GM10248 (cell line): Measurements from ENCODE around the gene CLDN25.

Source experiments
- CTCF ChIA-PET: fragments of 300-600 bp; sonication (Branson Sonifier 250); formaldehyde crosslinking; extraction: SDS; loops from one replicate; lab custom pipeline; 2021; ENCODE audit warnings: antibody characterized with exemption; lab: Yijun Ruan, JAX
- POLR2A ChIA-PET: fragments of 350-650 bp; sonication (Branson Sonifier 250); formaldehyde crosslinking; extraction: SDS; loops from one replicate; lab custom pipeline; 2020; ENCODE audit warnings: antibody characterized with exemption; lab: Yijun Ruan, JAX
- DNase-seq: peaks from one replicate; pipeline ENCODE4 v3.0.0; 2012; ENCODE audit errors: extremely low spot score
- TF ChIP-seq, protein P1 (sequence below): IDR thresholded peaks from 2 replicates; pipeline ENCODE4 v1.5.1; 2012; ENCODE audit warnings: mild to moderate bottlenecking, low read depth; ENCODE audit errors: extremely low read depth, missing control alignments, control extremely low read depth

CLDN25 gene

DNA sequence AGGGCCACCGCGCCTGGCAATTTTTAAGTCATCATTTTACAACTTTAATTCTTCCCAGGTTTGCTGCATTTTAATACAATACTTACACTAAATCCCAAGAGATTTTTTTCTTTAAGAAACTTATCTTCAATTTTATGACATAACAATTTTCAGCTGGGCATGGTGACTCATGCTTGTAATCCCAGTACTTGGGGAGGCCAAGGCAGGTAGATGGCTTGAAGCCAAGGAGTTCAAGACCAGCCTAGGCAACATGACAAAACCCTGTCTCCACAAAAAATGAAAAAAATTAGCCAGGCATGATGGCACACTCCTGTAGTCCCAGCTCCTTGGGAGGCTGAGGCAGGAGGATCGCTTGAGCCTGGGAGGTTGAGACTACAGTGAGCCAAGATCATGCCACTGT is 38.8 kb downstream of the CLDN25 start:
- CTCF ChIA-PET: interaction anchor here (4.3 kb wide), 1 partner anchor 13 kb away, joined by 32 read pairs; no protein-coding TSS in a partner anchor
- no peak for DNase-seq
- TF ChIP-seq, protein P1, sequence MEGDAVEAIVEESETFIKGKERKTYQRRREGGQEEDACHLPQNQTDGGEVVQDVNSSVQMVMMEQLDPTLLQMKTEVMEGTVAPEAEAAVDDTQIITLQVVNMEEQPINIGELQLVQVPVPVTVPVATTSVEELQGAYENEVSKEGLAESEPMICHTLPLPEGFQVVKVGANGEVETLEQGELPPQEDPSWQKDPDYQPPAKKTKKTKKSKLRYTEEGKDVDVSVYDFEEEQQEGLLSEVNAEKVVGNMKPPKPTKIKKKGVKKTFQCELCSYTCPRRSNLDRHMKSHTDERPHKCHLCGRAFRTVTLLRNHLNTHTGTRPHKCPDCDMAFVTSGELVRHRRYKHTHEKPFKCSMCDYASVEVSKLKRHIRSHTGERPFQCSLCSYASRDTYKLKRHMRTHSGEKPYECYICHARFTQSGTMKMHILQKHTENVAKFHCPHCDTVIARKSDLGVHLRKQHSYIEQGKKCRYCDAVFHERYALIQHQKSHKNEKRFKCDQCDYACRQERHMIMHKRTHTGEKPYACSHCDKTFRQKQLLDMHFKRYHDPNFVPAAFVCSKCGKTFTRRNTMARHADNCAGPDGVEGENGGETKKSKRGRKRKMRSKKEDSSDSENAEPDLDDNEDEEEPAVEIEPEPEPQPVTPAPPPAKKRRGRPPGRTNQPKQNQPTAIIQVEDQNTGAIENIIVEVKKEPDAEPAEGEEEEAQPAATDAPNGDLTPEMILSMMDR: no peak
- POLR2A ChIA-PET: no interaction called here

DNA sequence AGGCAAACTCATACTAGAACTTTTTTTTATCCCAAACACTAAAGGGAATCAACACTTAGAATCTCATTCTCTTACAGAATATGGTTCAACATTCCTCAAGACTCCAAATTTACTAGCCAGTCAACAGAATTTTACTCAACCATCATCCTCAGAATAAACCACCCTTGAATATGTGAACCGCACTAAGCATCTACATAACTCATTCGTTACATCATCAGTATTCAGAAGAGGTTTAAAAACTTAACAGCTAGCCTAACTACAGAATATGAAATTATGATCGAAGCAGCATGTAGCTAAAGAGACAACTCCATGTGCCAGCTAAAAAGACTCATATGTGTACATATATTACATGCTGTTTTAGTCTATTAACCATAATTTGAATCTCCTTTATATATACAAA is 47.9 kb downstream of the CLDN25 start:
- CTCF ChIA-PET: interaction anchor here (1.6 to 2.1 kb wide), 4 partner anchors 11 to 31 kb away, joined by 3 to 10 read pairs (median 9); no protein-coding TSS in a partner anchor
- POLR2A ChIA-PET: no interaction called here
- TF ChIP-seq, protein P1: no peak
- DNase-seq: no peak

DNA sequence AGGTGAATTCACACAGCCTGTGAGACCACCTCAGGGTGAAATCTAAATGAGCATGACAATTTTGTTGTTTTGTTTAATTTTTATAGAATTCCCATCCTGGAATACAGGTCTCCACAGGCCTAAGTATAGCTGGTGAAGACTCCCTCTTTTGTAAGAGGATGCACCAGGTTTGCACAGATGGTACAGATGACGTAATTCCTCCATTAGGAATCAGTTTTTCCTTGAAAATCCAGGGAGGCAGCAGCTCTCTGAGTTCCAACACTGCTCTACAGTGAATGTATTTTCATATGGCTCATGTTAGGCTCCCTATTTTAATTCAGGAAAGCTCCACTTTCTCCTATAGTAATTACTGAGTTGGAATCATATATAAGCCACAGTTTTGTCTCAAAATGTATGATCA is 48.6 kb downstream of the CLDN25 start:
- TF ChIP-seq, protein P1: no peak
- DNase-seq: no peak
- ChIA-PET POLR2A (no interaction called here), CTCF (interaction anchor here (1.6 to 2.1 kb wide), 5 partner anchors 10 to 32 kb away, joined by 3 to 10 read pairs (median 9); no protein-coding TSS in a partner anchor)

DNA sequence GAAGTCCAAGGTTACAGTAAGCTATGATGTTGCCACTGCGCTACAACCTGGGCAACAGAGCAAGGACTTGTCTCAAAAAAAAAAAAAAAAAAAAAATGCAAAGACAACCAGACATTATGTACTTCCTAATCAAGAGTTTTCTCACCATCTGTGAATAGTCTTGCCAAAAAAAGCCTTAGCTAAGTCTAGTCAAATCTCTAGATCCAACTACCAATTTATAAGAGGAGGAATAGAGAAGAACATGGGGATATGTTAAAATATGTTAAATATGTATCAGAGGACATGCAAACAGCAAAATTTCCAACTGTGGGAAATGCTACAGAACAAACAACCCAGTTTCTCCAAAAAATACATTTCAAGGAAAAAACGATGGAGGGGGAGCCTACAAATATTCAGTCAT is 50.2 kb downstream of the CLDN25 start:
- CTCF ChIA-PET: interaction anchor here (0.9 to 2.1 kb wide), 4 partner anchors 9 to 33 kb away, joined by 3 to 4 read pairs (median 3); no protein-coding TSS in a partner anchor

More for the DNA sequence above, 50.2 kb downstream of the CLDN25 start:
- TF ChIP-seq, protein P1: no peak
- POLR2A ChIA-PET: no interaction called here
- no peak for DNase-seq
